Endodermal cell (in vitro differentiated cells): ENCODE results near the gene CTNND2. TPM values are rescaled to one million over a fixed set of nuclear protein-coding genes. Genes with fewer than 3 reads are reported as not detected.

Source experiments
- DNase-seq: peaks from one replicate; pipeline ENCODE4 v3.0.0-alpha.2; 2017
- H3K27ac ChIP-seq: 2 replicates; pipeline ENCODE4 v1.5.1; 2013; ENCODE audit warnings: mild to moderate bottlenecking, low read depth, low read length, moderate library complexity
- H3K27me3 ChIP-seq: 2 replicates; pipeline ENCODE4 v1.6.1; 2013; ENCODE audit warnings: mild to moderate bottlenecking, low read length, moderate library complexity; ENCODE audit not compliant: insufficient read depth, control insufficient read depth, poor library complexity, severe bottlenecking
- H3K36me3 ChIP-seq: 2 replicates; pipeline ENCODE4 v1.7.0; 2013; ENCODE audit warnings: mild to moderate bottlenecking, low read length, moderate library complexity; ENCODE audit not compliant: control insufficient read depth, insufficient read depth
- H3K4me1 ChIP-seq: one replicate; pipeline ENCODE4 v1.7.0; 2013; ENCODE audit warnings: low read length; ENCODE audit not compliant: control insufficient read depth, insufficient read depth
- H3K4me3 ChIP-seq: 2 replicates; pipeline ENCODE4 v1.5.1; 2013; ENCODE audit warnings: mild to moderate bottlenecking, low read length, moderate library complexity
- H3K9ac ChIP-seq: 2 replicates; pipeline ENCODE4 v1.6.1; 2013; ENCODE audit warnings: mild to moderate bottlenecking, low read length, moderate library complexity; ENCODE audit not compliant: poor library complexity, severe bottlenecking; ENCODE audit errors: extremely low read depth
- H3K9me3 ChIP-seq: 2 replicates; pipeline ENCODE4 v1.6.1; 2013; ENCODE audit warnings: mild to moderate bottlenecking, low read length, moderate library complexity; ENCODE audit not compliant: control insufficient read depth
- H3K27ac Mint-ChIP-seq: 2 replicates; pipeline ENCODE4 v1.8.0; 2020; ENCODE audit warnings: mixed read lengths
- H3K27me3 Mint-ChIP-seq: 2 replicates; pipeline ENCODE4 v1.8.0; 2021; ENCODE audit warnings: mild to moderate bottlenecking, mixed read lengths; ENCODE audit not compliant: insufficient read depth
- H3K36me3 Mint-ChIP-seq: 2 replicates; pipeline ENCODE4 v1.8.0; 2020; ENCODE audit warnings: low read depth, mixed read lengths
- H3K4me1 Mint-ChIP-seq: 2 replicates; pipeline ENCODE4 v1.8.0; 2020; ENCODE audit warnings: mixed read lengths
- H3K4me3 Mint-ChIP-seq: 2 replicates; pipeline ENCODE4 v1.8.0; 2020; ENCODE audit warnings: mild to moderate bottlenecking, moderate library complexity, mixed read lengths
- H3K9me3 Mint-ChIP-seq: 2 replicates; pipeline ENCODE4 v1.8.0; 2020; ENCODE audit warnings: mild to moderate bottlenecking, mixed read lengths
- WGBS, 2 experiments: methylation state at CpG; one replicate each; pipeline versions ENCODE4 v1.1.5 to v1.1.7; 2013; ENCODE audit warnings: missing lambda C conversion rate in 2 of 2, mixed read lengths in 1 of 2; ENCODE audit not compliant: insufficient coverage in 1 of 2, insufficient read length in 1 of 2; 5-methylcytosine and 5-hydroxymethylcytosine counted together
- total RNA-seq, 2 donors: library from RNA; stranded (reverse); fragmentation: NEBNext Ultra II Directional in 1 of 2; extraction: Animal tissue kit (Norgen Biotek cat#: 25700) in 1 of 2; gene quantifications; 2 replicates in 1 of 2; 3 replicates in 1 of 2; pipeline ENCODE4 v1.2.1, GENCODE V29; 2021
- TF ChIP-seq, protein P1 (sequence below): fragments of 200-600 bp; sonication (generic); conservative IDR thresholded peaks from 2 replicates; pipeline ENCODE4 v1.5.0; 2021; ENCODE audit warnings: antibody characterized with exemption, mild to moderate bottlenecking

Gene CTNND2
- total RNA-seq, 2 donors from 2014 or later, result 6.5 to 10.3 TPM

GRCh38 chr5:10923310-10923709 is 980.9 kb downstream of the CTNND2 start:
- no peak overlapping the region for H3K4me3 Mint-ChIP-seq
- Histone ChIP-seq H3K4me1 (no peaks in the 10 kb centered on the region), H3K27me3 (no peaks in the 10 kb centered on the region), H3K27ac (no peak overlapping the region), H3K36me3 (no peaks in the 10 kb centered on the region), H3K9ac (no peak overlapping the region), H3K9me3 (no peaks in the 10 kb centered on the region), H3K4me3 (no peak overlapping the region)
- TF ChIP-seq, protein P1, sequence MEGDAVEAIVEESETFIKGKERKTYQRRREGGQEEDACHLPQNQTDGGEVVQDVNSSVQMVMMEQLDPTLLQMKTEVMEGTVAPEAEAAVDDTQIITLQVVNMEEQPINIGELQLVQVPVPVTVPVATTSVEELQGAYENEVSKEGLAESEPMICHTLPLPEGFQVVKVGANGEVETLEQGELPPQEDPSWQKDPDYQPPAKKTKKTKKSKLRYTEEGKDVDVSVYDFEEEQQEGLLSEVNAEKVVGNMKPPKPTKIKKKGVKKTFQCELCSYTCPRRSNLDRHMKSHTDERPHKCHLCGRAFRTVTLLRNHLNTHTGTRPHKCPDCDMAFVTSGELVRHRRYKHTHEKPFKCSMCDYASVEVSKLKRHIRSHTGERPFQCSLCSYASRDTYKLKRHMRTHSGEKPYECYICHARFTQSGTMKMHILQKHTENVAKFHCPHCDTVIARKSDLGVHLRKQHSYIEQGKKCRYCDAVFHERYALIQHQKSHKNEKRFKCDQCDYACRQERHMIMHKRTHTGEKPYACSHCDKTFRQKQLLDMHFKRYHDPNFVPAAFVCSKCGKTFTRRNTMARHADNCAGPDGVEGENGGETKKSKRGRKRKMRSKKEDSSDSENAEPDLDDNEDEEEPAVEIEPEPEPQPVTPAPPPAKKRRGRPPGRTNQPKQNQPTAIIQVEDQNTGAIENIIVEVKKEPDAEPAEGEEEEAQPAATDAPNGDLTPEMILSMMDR, result no peak
- H3K9me3 Mint-ChIP-seq, result peaks cover 10% of the 10 kb centered on the region
- H3K27ac Mint-ChIP-seq, result no peak overlapping the region
- H3K4me1 Mint-ChIP-seq, result peaks cover 5% of the 10 kb centered on the region
- no peaks in the 10 kb centered on the region for H3K36me3 Mint-ChIP-seq
- DNase-seq, result no peak
- peaks cover 1% of the 10 kb centered on the region for H3K27me3 Mint-ChIP-seq
- 60 to 76% methylated on average over 2 to 3 of the region's 3 CpGs for WGBS, 2 experiments
